ENCODE results near the gene CDKN2AIPNL. TPM values are rescaled to one million over a fixed set of nuclear protein-coding genes. Genes with fewer than 3 reads are reported as not detected.

The CDKN2AIPNL gene
- total RNA-seq, 4 donors from 2014 or later, result 17.9 to 19.9 (median 18.8) TPM

DNA sequence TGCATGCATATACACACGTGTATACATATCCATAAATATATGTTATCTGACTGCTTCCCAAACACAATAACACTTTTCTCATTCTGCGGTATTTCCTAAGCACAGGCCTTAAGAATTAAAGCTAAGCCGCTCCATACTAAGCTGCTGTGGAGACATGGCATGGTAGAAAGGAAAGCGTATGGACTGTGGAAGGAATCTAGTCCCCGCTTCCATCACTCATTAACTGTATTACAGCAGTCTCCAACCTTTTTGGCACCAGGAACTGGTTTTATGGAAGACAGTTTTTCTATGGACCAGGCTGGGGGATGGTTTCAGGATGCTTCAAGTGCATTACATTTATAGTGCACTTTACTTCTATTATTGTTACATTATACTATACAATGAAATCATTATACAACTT, 56.0 kb downstream of the CDKN2AIPNL start:
- WGBS, result 95% methylated on average over 5 of the region's 5 CpGs
- H3K27ac ChIP-seq (replicated peaks in 1 of 4), result no peak overlapping the region
- no peak overlapping the region for H3K4me3 ChIP-seq
- no peaks in the 10 kb centered on the region for H3K27me3 ChIP-seq
- H3K4me1 ChIP-seq, result no peaks in the 10 kb centered on the region
- intact Hi-C loops (cut with DNase I), result no loop called here
- no peaks in the 10 kb centered on the region for H3K36me3 ChIP-seq
- TF ChIP-seq POLR2A (IDR thresholded peaks at IDR 0.05; ENCODE audit: low read depth) (no peak), EP300 (IDR thresholded peaks at IDR 0.05) (no peak), POLR2AphosphoS5 (IDR thresholded peaks at IDR 0.05) (no peak), CTCF (IDR thresholded peaks at IDR 0.05) (no peak)
- H3K9me3 ChIP-seq, result no peaks in the 10 kb centered on the region
- no peak for DNase-seq (ENCODE audit: extremely low spot score)

Other genes starting within 250 kb of the CDKN2AIPNL start
- gene SKP1, start 234.9 kb downstream of the CDKN2AIPNL start, total RNA-seq, result 100 to 1,000 TPM; 170 to 345 (median 322) TPM
- gene PPP2CA, start 185.8 kb downstream of the CDKN2AIPNL start, total RNA-seq, result 100 to 1,000 TPM in 2 of 4 donors, 10 to 100 TPM in 2; 89.0 to 142 (median 115) TPM
- 1 to 10 TPM; 1.1 to 4.6 (median 4.0) TPM for gene CDKL3, start 44.7 kb downstream of the CDKN2AIPNL start, total RNA-seq
- gene UBE2B, start 40.3 kb downstream of the CDKN2AIPNL start, total RNA-seq, result 10 to 100 TPM; 38.2 to 96.3 (median 52.3) TPM
- gene JADE2, start 113.8 kb upstream of the CDKN2AIPNL start, total RNA-seq, result 10 to 100 TPM; 55.5 to 95.5 (median 77.1) TPM
- 10 to 100 TPM; 32.1 to 43.9 (median 35.9) TPM for gene SAR1B, start 220.9 kb upstream of the CDKN2AIPNL start, total RNA-seq
- gene SEC24A, start 236.9 kb upstream of the CDKN2AIPNL start, total RNA-seq, result 10 to 100 TPM; 12.8 to 17.9 (median 14.7) TPM